MM.1S (cell line): ENCODE results near the gene SYCN.

Experiments used
- DNase-seq: peaks from one replicate; pipeline ENCODE4 v3.0.0-alpha.2; 2015
- H2AFZ ChIP-seq: fragments of 300-600 bp; sonication (generic); 2 replicates; pipeline ENCODE4 v1.6.0; 2016; ENCODE audit warnings: antibody characterized with exemption, low read length
- H3F3A ChIP-seq: fragments of 300-600 bp; sonication (generic); 2 replicates; pipeline ENCODE4 v1.6.1; 2016; ENCODE audit warnings: mild to moderate bottlenecking, antibody characterized with exemption, low read length, moderate library complexity, mixed read lengths; ENCODE audit not compliant: insufficient read depth
- H3K27ac ChIP-seq: fragments of 300-600 bp; sonication (generic); 2 replicates; pipeline ENCODE4 v1.5.1; 2016; ENCODE audit warnings: mild to moderate bottlenecking, low read length
- H3K27me3 ChIP-seq: fragments of 300-600 bp; sonication (generic); replicated peaks from 2 replicates; pipeline ENCODE4 v1.6.0; 2016; ENCODE audit warnings: low read length; ENCODE audit not compliant: insufficient read depth
- H3K36me3 ChIP-seq: fragments of 300-600 bp; sonication (generic); replicated peaks from 2 replicates; pipeline ENCODE4 v1.6.1; 2016; ENCODE audit warnings: mild to moderate bottlenecking, low read length, mixed read lengths; ENCODE audit not compliant: insufficient read depth
- H3K4me1 ChIP-seq: fragments of 300-600 bp; sonication (generic); 2 replicates; pipeline ENCODE4 v1.6.1; 2016; ENCODE audit warnings: low read length, mixed read lengths
- H3K4me2 ChIP-seq: fragments of 300-600 bp; sonication (generic); 2 replicates; pipeline ENCODE4 v1.6.0; 2016; ENCODE audit warnings: low read depth, low read length
- H3K4me3 ChIP-seq: fragments of 300-600 bp; sonication (generic); 2 replicates; pipeline ENCODE4 v1.5.1; 2016; ENCODE audit warnings: low read length, mixed read lengths
- H3K79me2 ChIP-seq: fragments of 300-600 bp; sonication (generic); 2 replicates; pipeline ENCODE4 v1.6.1; 2016; ENCODE audit warnings: mixed run types, low read length, mixed read lengths
- H3K9ac ChIP-seq: fragments of 300-600 bp; sonication (generic); 2 replicates; pipeline ENCODE4 v1.6.1; 2016; ENCODE audit warnings: low read length, mixed read lengths
- H3K9me2 ChIP-seq: fragments of 300-600 bp; sonication (generic); replicated peaks from 2 replicates; pipeline ENCODE4 v1.6.1; 2016; ENCODE audit warnings: mild to moderate bottlenecking, low read length, mixed read lengths; ENCODE audit not compliant: insufficient read depth
- H3K9me3 ChIP-seq: fragments of 300-600 bp; sonication (generic); replicated peaks from 2 replicates; pipeline ENCODE4 v1.6.1; 2016; ENCODE audit warnings: mild to moderate bottlenecking, low read length, mixed read lengths; ENCODE audit not compliant: insufficient read depth
- H4K20me1 ChIP-seq: fragments of 300-600 bp; sonication (generic); 2 replicates; pipeline ENCODE4 v1.6.1; 2016; ENCODE audit warnings: mild to moderate bottlenecking, low read length, moderate library complexity, mixed read lengths; ENCODE audit not compliant: insufficient read depth
- CTCF ChIP-seq: fragments of 300-600 bp; sonication (generic); IDR thresholded peaks from 2 replicates; pipeline ENCODE4 v1.5.1; 2016; ENCODE audit warnings: antibody characterized with exemption, low read length, mixed read lengths
- EZH2 ChIP-seq: fragments of 300-600 bp; sonication (generic); optimal IDR thresholded peaks from 2 replicates; pipeline ENCODE3; 2017; ENCODE audit warnings: low read depth, mild to moderate bottlenecking, antibody characterized with exemption, low read length, mixed read lengths
- EZH2phosphoT487 ChIP-seq: fragments of 300-600 bp; sonication (generic); IDR thresholded peaks from 2 replicates; pipeline ENCODE4 v1.6.1; 2018; ENCODE audit warnings: antibody characterized with exemption, low read length

SYCN gene

GRCh38 chr19:39160889-39161672, 43.0 kb downstream of the SYCN start:
- H3K9me3 ChIP-seq: no peaks in the 10 kb centered on the region
- TF ChIP-seq EZH2phosphoT487: no peak
- no peak for DNase-seq
- no peak overlapping the region for H2AFZ ChIP-seq
- H3K9me2 ChIP-seq: no peaks in the 10 kb centered on the region
- H3K27me3 ChIP-seq: no peaks in the 10 kb centered on the region
- no peak overlapping the region for H3K4me2 ChIP-seq
- H3K4me3 ChIP-seq: no peak overlapping the region
- no peaks in the 10 kb centered on the region for H3K4me1 ChIP-seq
- no peaks in the 10 kb centered on the region for H3K36me3 ChIP-seq
- H3F3A ChIP-seq: no peaks in the 10 kb centered on the region
- no peak overlapping the region for H3K9ac ChIP-seq
- H4K20me1 ChIP-seq: no peaks in the 10 kb centered on the region
- peaks cover 8% of the 10 kb centered on the region for H3K79me2 ChIP-seq
- no peak overlapping the region for H3K27ac ChIP-seq

GRCh38 chr19:39160523-39160861, 43.6 kb downstream of the SYCN start:
- H3K9me3 ChIP-seq: no peaks in the 10 kb centered on the region
- H2AFZ ChIP-seq: no peak overlapping the region
- no peak for TF ChIP-seq EZH2phosphoT487
- TF ChIP-seq CTCF: no peak
- TF ChIP-seq EZH2: no peak
- H3F3A ChIP-seq: no peaks in the 10 kb centered on the region
- DNase-seq: no peak
- no peaks in the 10 kb centered on the region for H3K9me2 ChIP-seq
- no peak overlapping the region for H3K9ac ChIP-seq
- H3K4me2 ChIP-seq: no peak overlapping the region
- H3K4me3 ChIP-seq: no peak overlapping the region
- H3K79me2 ChIP-seq: peaks cover 8% of the 10 kb centered on the region
- no peaks in the 10 kb centered on the region for H3K27me3 ChIP-seq
- H3K36me3 ChIP-seq: no peaks in the 10 kb centered on the region
- no peaks in the 10 kb centered on the region for H4K20me1 ChIP-seq
- no peak overlapping the region for H3K27ac ChIP-seq
- H3K4me1 ChIP-seq: no peaks in the 10 kb centered on the region

GRCh38 chr19:39158646-39159260, 45.3 kb downstream of the SYCN start:
- Histone ChIP-seq H3K4me3 (no peak overlapping the region), H2AFZ (no peak overlapping the region), H3K27me3 (no peaks in the 10 kb centered on the region), H3K9me3 (no peaks in the 10 kb centered on the region), H3F3A (no peaks in the 10 kb centered on the region), H3K36me3 (no peaks in the 10 kb centered on the region), H3K27ac (no peak overlapping the region), H3K79me2 (peaks cover 8% of the 10 kb centered on the region), H3K9ac (no peak overlapping the region), H3K4me1 (no peaks in the 10 kb centered on the region), H3K9me2 (no peaks in the 10 kb centered on the region), H3K4me2 (no peak overlapping the region), H4K20me1 (no peaks in the 10 kb centered on the region)
- TF ChIP-seq CTCF: no peak
- no peak for TF ChIP-seq EZH2phosphoT487
- TF ChIP-seq EZH2: no peak
- DNase-seq: no peak

GRCh38 chr19:39157997-39158389, 46.1 kb downstream of the SYCN start:
- H3K27me3 ChIP-seq: no peaks in the 10 kb centered on the region
- no peak for TF ChIP-seq CTCF
- no peak for TF ChIP-seq EZH2
- TF ChIP-seq EZH2phosphoT487: no peak
- no peak overlapping the region for H3K4me2 ChIP-seq
- no peak for DNase-seq
- H3K4me1 ChIP-seq: no peaks in the 10 kb centered on the region
- H3K9ac ChIP-seq: no peak overlapping the region
- H3K9me2 ChIP-seq: no peaks in the 10 kb centered on the region
- H4K20me1 ChIP-seq: no peaks in the 10 kb centered on the region
- H3K27ac ChIP-seq: no peak overlapping the region
- H3K4me3 ChIP-seq: no peak overlapping the region
- no peaks in the 10 kb centered on the region for H3K36me3 ChIP-seq
- H3K79me2 ChIP-seq: peaks cover 8% of the 10 kb centered on the region
- H3F3A ChIP-seq: no peaks in the 10 kb centered on the region
- no peaks in the 10 kb centered on the region for H3K9me3 ChIP-seq
- H2AFZ ChIP-seq: no peak overlapping the region
